Activated CD8-positive, alpha-beta T cell treated with anti-CD3 and anti-CD28 coated beads, Interleukin-2, amount 10 ng/mL, durations not matched to agents 7 days and 5 days (primary cell): ENCODE results near the gene RHEB. TPM values are rescaled to one million over a fixed set of nuclear protein-coding genes. Genes with fewer than 3 reads are reported as not detected.

Experiments
- ATAC-seq: fragments of 150-1000 bp; cut with Tn5 transposase; one replicate; pipeline ENCODE4 v1.10.0; 2021; ENCODE audit warnings: moderate library complexity
- CTCF ChIA-PET: fragments of 350-600 bp; sonication (Branson Sonifier 250); formaldehyde crosslinking; loops from one replicate; lab custom pipeline; 2021; ENCODE audit warnings: antibody characterized with exemption; lab: Charles Lee
- POLR2A ChIA-PET: fragments of 350-600 bp; sonication (Branson Sonifier 250); formaldehyde crosslinking; loops from one replicate; lab custom pipeline; 2021; ENCODE audit warnings: antibody characterized with exemption; lab: Charles Lee
- DNase-seq: peaks from one replicate; pipeline ENCODE4 v3.0.0-alpha.2; 2020
- H3K27ac Mint-ChIP-seq: one replicate; pipeline ENCODE4 v1.8.0; 2021; ENCODE audit warnings: mild to moderate bottlenecking, mixed read lengths
- H3K27me3 Mint-ChIP-seq: one replicate; pipeline ENCODE4 v1.8.0; 2021; ENCODE audit warnings: low read depth, mixed read lengths
- H3K36me3 Mint-ChIP-seq: one replicate; pipeline ENCODE4 v1.8.0; 2021; ENCODE audit warnings: low read depth, mixed read lengths
- H3K4me1 Mint-ChIP-seq: one replicate; pipeline ENCODE4 v1.8.0; 2021; ENCODE audit warnings: low read depth, mixed read lengths
- H3K4me3 Mint-ChIP-seq: one replicate; pipeline ENCODE4 v1.8.0; 2021; ENCODE audit warnings: mild to moderate bottlenecking, mixed read lengths
- H3K9me3 Mint-ChIP-seq: one replicate; pipeline ENCODE4 v1.8.0; 2022; ENCODE audit warnings: mixed read lengths; ENCODE audit not compliant: insufficient read depth
- total RNA-seq, 2 experiments: library from RNA; stranded (reverse); gene quantifications; one replicate each; pipeline ENCODE4 v1.2.3, GENCODE V29; 2021

RHEB gene
- total RNA-seq, 2 experiments from 2014 or later = 81.1 to 90.3 TPM

DNA sequence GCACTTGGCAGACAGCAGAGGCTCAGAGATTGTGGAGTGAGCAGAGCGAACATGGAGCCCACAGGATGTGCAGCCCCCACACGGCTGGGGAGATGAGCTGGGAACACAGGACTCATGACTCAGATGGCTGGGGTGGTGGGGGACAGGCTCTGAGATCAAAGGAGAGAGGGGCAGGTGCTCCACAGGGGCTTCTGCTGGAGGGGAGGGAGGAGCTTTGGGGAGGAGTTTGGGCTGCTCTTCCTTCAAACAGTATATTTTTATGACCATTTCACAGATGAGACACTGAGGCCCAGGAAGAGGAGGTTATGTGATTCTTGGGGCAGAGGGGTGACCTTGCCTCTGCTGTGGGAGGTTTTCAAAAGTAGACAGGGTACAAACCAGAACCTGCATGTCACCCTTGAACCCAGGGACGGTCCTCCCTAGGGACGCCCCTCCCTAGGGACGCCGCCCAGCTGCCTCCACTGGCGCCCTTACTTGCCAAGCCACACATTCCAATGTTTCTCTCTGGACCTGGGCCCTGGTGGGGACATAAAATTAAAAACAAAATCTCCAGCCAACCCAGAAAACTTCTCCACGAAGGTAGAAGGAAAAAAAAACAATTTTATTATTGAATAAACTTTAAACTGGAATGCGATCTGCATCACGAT is 78.8 kb downstream of the RHEB start:
- peaks cover 20% of the 10 kb centered on the region for H3K4me1 Mint-ChIP-seq

DNA sequence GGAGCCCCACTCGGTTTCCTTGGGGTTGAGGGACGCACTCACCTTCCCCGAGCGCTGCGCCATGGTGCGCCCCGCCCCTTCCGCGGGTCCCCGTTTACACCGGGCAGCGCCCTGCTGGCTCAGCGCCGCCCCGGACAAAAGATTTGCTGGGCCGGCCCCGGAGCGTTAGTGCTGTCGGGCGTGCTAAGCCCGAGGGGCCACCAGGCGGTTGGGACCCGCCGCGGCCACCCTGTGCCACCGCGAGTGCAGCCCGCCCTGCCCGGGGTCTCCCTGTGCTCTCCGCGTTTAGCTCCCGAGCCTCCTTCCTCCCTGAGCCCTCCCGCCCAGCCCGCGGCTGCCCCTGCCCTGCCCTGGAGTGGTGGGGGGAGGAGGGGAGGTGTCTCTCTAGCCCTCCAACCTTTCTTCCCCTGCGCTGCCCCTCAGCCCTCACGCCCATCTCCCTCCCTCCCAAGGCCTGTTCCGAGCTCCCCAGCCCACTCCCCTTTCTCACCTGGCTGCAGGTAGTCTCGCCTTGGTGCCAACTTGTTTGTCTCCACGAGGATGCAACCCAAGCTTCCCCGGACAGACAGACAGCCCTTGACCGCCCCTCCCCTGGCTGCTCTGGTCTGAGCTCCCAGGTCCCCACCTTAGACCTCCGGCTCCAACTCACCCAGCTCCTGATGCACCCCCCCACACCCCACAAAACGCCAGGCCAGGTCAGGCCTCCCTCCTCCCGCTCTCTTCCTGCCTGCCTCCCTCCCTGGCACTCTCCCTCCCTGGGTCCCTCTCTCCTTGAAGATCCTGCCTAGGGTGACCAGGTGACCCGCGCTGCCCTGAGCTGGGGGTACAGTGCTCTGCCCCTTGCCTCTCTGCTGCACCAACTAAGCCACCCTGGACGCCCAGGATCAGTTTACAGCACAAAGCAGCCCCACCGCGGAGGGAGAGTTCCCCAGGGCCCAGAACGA is 79.6 kb downstream of the RHEB start, which contains the start of gene CRYGN:
TSS of gene CRYGN (minus strand) at position 287 of the 944 bp plus-strand sequence. CDS start at position 63, 224 bp downstream.
- peaks cover 20% of the 10 kb centered on the region for H3K4me1 Mint-ChIP-seq
- DNase-seq (no peak), ATAC-seq (peak; percentile 47)
- ChIA-PET CTCF (interaction anchor here (1.3 to 5.1 kb wide), 5 partner anchors 8 to 196 kb away, joined by 3 to 29 read pairs (median 5); no protein-coding TSS in a partner anchor), POLR2A (interaction anchor here (1.4 kb wide), 1 partner anchor 87 kb away, joined by 5 read pairs; no protein-coding TSS in a partner anchor)
- H3K4me3 Mint-ChIP-seq = peak within 1 kb of the TSS; percentile 25
- no peaks in the 10 kb centered on the region for H3K9me3 Mint-ChIP-seq
- H3K36me3 Mint-ChIP-seq = no peaks in the 10 kb centered on the region
- H3K27me3 Mint-ChIP-seq = peaks cover 5% of the 10 kb centered on the region
- H3K27ac Mint-ChIP-seq = peak within 1 kb of the TSS; percentile 65

More for the DNA sequence above, 78.8 kb downstream of the RHEB start:
- H3K9me3 Mint-ChIP-seq = no peaks in the 10 kb centered on the region
- CTCF ChIA-PET = interaction anchor here (1.1 to 2.8 kb wide), 8 partner anchors 8 to 197 kb away, joined by 3 to 14 read pairs (median 5); no protein-coding TSS in a partner anchor
- H3K27me3 Mint-ChIP-seq = peaks cover 5% of the 10 kb centered on the region
- H3K36me3 Mint-ChIP-seq = no peaks in the 10 kb centered on the region
- peak overlapping the region; percentile 81 for H3K27ac Mint-ChIP-seq
- ATAC-seq (peak; percentile 20), DNase-seq (no peak)
- peak overlapping the region; percentile 17 for H3K4me3 Mint-ChIP-seq
- POLR2A ChIA-PET = interaction anchor here (0.7 to 1.4 kb wide), 2 partner anchors 30 to 88 kb away, joined by 4 to 5 read pairs; no protein-coding TSS in a partner anchor

DNA sequence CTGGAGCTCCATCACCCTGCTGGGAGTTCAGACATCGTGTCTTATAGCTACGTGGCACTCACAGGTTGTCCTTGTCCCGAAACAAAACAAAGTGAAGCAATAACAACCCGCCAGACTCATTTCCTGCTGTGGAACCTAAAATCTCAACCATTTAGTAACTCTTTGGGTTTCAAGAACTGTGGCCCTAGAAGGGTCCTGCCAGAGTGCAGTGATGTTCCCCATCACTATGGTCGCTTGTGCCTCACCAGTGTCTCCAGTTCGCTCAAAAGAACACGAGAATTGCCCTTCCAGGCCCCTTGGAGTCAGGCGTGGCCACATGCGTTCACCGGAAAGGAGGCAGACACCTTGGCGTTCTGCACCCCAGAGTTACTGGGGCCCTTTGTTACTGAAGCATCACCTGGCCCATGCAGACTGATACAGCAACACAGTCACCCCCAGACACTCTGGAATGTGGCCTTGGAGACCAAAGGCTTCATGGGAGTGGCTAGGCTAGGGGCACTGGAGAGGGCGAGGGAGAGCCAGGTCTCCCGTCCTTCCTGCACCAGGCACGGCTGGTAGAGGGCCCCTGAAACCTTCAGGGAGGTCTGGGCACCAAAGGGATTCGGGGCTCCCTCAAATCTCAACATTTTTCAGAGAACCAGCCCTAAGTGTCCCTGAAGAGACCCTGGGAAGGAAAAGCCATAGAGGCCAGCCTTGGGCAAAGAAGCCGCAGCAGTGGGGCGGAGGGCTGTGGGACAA is 80.7 kb downstream of the RHEB start:
- Mint-ChIP-seq H3K4me3 (peak overlapping the region; percentile 25), H3K36me3 (no peaks in the 10 kb centered on the region), H3K4me1 (peaks cover 20% of the 10 kb centered on the region), H3K27me3 (peaks cover 5% of the 10 kb centered on the region), H3K9me3 (no peaks in the 10 kb centered on the region), H3K27ac (no peak overlapping the region)
- ATAC-seq (no peak), DNase-seq (no peak)
- CTCF ChIA-PET = interaction anchor here (0.6 to 5.1 kb wide), 4 partner anchors 10 to 123 kb away, joined by 3 to 29 read pairs (median 4); no protein-coding TSS in a partner anchor
- POLR2A ChIA-PET = no interaction called here

DNA sequence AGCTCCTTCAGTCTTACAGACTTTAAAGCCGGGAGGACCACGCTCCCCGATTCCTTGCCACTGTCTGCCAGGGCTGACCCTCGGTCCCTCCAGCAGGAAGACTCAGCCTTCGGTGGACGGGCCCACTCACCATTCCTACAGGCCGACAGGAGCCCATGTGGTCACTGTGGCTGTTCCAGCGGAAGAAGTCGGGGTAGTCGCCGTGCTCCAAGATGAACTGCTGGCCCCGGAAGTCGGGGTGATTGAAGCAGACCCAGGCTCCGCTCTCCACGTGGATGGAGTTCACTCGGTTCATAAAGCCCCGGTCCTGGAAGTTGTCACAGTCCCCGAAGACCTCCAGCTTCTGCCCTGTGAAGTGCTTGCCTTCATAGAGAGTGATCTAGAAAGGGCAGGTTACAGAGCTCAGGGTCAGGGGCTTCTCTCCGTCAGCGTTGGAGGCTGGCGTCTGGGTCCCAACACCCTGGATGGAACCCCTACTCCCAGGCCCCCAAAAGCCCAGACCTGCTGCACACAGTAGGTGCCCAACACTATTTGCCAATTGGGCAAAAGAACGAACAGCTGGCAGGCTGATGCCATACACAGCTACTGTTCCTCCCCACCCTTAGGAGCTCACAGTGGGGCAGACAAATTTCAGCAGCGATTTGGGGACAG is 81.7 kb downstream of the RHEB start:
- Mint-ChIP-seq H3K4me3 (no peak overlapping the region), H3K4me1 (peaks cover 27% of the 10 kb centered on the region), H3K27ac (no peak overlapping the region), H3K27me3 (peaks cover 5% of the 10 kb centered on the region), H3K9me3 (no peaks in the 10 kb centered on the region), H3K36me3 (no peaks in the 10 kb centered on the region)
- ATAC-seq = no peak
- POLR2A ChIA-PET = interaction anchor here (0.6 to 1.1 kb wide), 2 partner anchors 10 to 369 kb away, joined by 3 to 5 read pairs; no protein-coding TSS in a partner anchor
- DNase-seq = no peak
- CTCF ChIA-PET = interaction anchor here (0.9 to 5.1 kb wide), 2 partner anchors 11 to 128 kb away, joined by 3 to 29 read pairs; no protein-coding TSS in a partner anchor

DNA sequence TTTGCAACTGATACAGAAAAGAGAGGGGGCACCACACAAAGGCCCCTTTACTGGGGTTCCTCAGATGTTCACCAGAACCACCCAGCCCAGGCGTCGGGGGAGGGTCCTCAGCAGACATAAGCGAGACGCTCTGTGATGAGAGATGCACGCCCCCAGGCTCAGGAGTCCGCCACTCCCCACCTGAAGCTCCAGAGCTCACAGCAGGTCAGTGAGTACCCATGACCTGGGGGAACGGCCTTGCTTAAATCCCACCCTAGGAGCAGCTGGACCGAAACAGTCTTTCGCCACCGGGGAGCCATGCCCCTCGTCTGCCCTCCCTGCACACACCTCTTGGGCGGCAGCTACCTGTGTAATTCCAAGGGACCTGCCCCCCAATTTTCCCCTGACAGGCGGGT is 82.5 kb downstream of the RHEB start:
- Mint-ChIP-seq H3K4me3 (no peak overlapping the region), H3K27me3 (peaks cover 5% of the 10 kb centered on the region), H3K9me3 (no peaks in the 10 kb centered on the region), H3K36me3 (no peaks in the 10 kb centered on the region), H3K27ac (no peak overlapping the region), H3K4me1 (peaks cover 35% of the 10 kb centered on the region)
- CTCF ChIA-PET = interaction anchor here (5.1 kb wide), 1 partner anchor 11 kb away, joined by 29 read pairs; no protein-coding TSS in a partner anchor
- POLR2A ChIA-PET = interaction anchor here (1.1 kb wide), 1 partner anchor 11 kb away, joined by 5 read pairs; no protein-coding TSS in a partner anchor
- ATAC-seq (no peak), DNase-seq (no peak)

DNA sequence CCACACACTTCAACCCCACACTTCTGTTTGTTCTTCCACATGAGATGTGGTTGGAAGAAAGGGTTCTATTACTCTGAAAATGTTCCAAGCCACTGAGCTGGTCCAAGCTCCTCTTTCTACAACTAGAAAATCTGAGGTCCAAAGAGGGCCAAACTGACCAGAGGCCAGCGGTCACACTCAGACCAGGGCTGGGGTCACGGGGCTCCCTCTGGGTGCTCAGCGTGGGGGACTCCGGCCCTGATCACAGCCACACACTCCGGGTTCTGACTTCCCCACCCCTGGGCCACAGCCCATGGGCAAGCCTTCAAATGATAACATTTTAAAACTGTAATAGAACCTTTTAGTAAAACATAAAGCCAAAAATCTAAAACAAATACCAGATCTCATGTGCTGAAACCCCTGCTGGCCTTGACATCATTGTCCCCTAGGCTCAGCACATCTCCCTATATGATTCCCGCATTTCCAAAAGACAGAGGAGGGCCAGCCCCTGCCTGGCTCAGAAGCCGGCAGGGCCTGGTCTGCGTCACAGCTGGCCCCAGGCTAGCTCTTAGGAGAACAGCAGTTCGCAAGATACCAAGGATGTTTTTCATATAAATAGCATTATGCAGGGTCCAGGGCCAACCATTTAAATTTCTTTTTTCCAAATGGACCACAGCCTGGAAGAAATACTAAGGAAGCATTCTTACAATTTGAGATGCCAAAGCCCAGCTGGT is 83.1 kb downstream of the RHEB start:
- Mint-ChIP-seq H3K27ac (no peak overlapping the region), H3K9me3 (no peaks in the 10 kb centered on the region), H3K27me3 (peaks cover 5% of the 10 kb centered on the region), H3K4me1 (peaks cover 35% of the 10 kb centered on the region), H3K4me3 (no peak overlapping the region), H3K36me3 (no peaks in the 10 kb centered on the region)
- ATAC-seq (no peak), DNase-seq (no peak)
- ChIA-PET POLR2A (interaction anchor here (1.1 kb wide), 1 partner anchor 11 kb away, joined by 5 read pairs; no protein-coding TSS in a partner anchor), CTCF (interaction anchor here (1.8 to 5.1 kb wide), 2 partner anchors 12 to 68 kb away, joined by 5 to 29 read pairs; no protein-coding TSS in a partner anchor)

DNA sequence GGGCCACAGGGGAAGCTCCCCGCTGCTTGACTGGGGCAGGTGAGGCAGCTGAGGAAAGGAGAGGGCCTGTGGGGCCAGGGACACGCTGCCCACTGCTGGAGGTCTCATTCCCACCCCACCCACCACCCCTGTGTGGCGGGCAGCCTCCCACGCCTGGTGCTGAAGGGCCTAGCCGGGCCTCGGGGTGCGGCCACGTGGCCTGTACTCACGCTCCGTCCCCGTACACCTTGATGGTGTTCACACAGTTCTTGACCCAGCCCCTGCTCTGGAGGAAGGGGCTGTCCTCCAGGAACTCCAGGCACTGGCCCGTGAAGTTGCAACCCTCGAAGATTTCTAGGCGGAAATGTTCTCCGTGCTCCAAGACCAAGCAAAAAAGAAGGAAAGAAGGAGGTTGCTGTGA is 83.7 kb downstream of the RHEB start:
- no peak overlapping the region for H3K4me3 Mint-ChIP-seq
- peaks cover 32% of the 10 kb centered on the region for H3K4me1 Mint-ChIP-seq
- no peaks in the 10 kb centered on the region for H3K9me3 Mint-ChIP-seq
- ATAC-seq = no peak
- H3K27me3 Mint-ChIP-seq = peaks cover 5% of the 10 kb centered on the region
- no peak overlapping the region for H3K27ac Mint-ChIP-seq
- no peak for DNase-seq
- H3K36me3 Mint-ChIP-seq = no peaks in the 10 kb centered on the region
- CTCF ChIA-PET = interaction anchor here (1.8 to 5.1 kb wide), 2 partner anchors 13 to 67 kb away, joined by 5 to 29 read pairs; no protein-coding TSS in a partner anchor
- POLR2A ChIA-PET = no interaction called here

DNA sequence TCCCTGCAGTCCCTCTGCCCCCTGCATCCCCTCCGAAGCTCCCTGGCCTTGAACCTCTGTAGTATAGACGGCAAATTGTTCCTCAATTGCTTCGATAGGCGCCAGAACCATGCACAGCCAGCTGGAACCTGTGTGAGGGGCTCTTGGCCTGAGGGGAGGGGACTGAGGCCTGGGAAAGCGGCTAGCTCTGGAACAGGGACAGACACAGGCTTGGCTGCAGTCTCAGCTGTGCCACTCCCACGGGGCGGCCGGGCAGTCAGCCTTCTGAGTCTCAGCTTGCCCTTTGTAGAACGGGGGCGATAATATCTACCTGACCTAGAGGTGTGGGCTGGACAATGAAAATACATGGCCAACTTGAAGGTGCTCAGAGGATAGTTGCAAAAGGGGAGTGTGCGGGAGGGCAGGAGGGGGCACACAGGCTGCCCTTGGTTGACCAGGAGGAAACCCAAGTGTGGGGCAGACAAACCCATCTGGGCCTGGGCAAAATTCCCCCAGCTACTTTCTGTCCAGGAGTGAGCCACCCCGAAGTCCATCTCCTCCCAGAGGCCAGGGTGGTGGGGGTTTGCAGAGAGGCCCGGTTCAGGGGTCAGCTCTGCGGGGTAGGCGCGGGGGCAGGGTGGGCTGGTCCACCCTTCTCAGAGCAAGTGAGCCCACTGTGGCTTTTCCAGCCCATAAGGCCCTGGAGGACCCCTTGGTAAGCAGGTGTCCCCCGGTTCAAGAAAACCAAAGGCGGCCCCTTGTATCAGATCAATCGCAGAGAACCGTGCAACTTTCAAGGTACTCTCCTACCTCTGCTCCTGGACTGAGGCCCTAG is 84.4 kb downstream of the RHEB start:
- Mint-ChIP-seq H3K27ac (no peak overlapping the region), H3K36me3 (no peaks in the 10 kb centered on the region), H3K27me3 (peaks cover 2% of the 10 kb centered on the region), H3K4me1 (peaks cover 31% of the 10 kb centered on the region), H3K4me3 (no peak overlapping the region), H3K9me3 (no peaks in the 10 kb centered on the region)
- DNase-seq (no peak), ATAC-seq (no peak)
- POLR2A ChIA-PET = interaction anchor here (0.5 kb wide), 1 partner anchor 14 kb away, joined by 3 read pairs; no protein-coding TSS in a partner anchor
- CTCF ChIA-PET = interaction anchor here (1.8 to 5.1 kb wide), 3 partner anchors 13 to 67 kb away, joined by 5 to 29 read pairs (median 25); no protein-coding TSS in a partner anchor

DNA sequence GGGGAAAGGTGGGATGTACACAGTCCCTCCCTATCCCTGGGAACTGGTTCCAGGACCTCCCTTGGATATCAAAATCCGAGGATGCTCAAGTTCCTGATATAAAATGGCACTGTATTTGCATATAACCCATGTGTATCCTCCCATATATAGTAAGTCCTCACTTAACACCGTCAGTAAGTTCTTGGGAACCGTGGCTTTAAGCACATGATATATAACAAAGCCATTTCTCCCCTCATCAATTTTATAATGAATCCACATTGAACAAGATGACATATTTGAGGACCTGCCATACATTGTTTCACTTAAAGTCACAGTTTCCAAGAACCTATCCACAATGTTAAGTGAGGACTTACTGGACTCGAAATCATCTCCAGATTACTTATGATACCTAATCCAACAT is 85.1 kb downstream of the RHEB start:
- no peak for ATAC-seq
- Mint-ChIP-seq H3K36me3 (no peaks in the 10 kb centered on the region), H3K4me3 (no peak overlapping the region), H3K27me3 (no peaks in the 10 kb centered on the region), H3K9me3 (no peaks in the 10 kb centered on the region), H3K27ac (no peak overlapping the region), H3K4me1 (peaks cover 36% of the 10 kb centered on the region)
- no peak for DNase-seq
- POLR2A ChIA-PET = no interaction called here
- CTCF ChIA-PET = interaction anchor here (1.8 to 3.2 kb wide), 2 partner anchors 14 to 66 kb away, joined by 5 to 25 read pairs; no protein-coding TSS in a partner anchor
